GM23248 (cell line): ENCODE data around the gene COPS4.

Experiments
- EZH2 ChIP-seq: fragments of 200-600 bp; sonication (generic); IDR thresholded peaks from 2 replicates; pipeline ENCODE4 v1.6.1; 2018; ENCODE audit warnings: antibody characterized with exemption, mild to moderate bottlenecking; ENCODE audit not compliant: insufficient read depth, poor library complexity, severe bottlenecking
- EZH2phosphoT487 ChIP-seq: fragments of 200-600 bp; sonication (generic); IDR thresholded peaks from 2 replicates; pipeline ENCODE4 v1.6.1; 2018; ENCODE audit warnings: antibody characterized with exemption, moderate library complexity, mild to moderate bottlenecking, low read depth; ENCODE audit not compliant: insufficient read depth

- TF ChIP-seq EZH2phosphoT487, result no peak
- TF ChIP-seq EZH2, result no peak
These were observed 40.1 kb upstream of the COPS4 start for GRCh38 chr4:82994834-82995233.
